ENCODE measurements around the gene AMZ2.
"Not testable (repeated sequence)": the region's sequence is repeated elsewhere in the genome, so short reads cannot be mapped to it uniquely, and the experiment has no call there.

AMZ2 gene

GRCh38 chr17:68220786-68221185 lies 27.1 kb upstream of the AMZ2 start:
- not testable (repeated sequence) for DNase-seq

DNA sequence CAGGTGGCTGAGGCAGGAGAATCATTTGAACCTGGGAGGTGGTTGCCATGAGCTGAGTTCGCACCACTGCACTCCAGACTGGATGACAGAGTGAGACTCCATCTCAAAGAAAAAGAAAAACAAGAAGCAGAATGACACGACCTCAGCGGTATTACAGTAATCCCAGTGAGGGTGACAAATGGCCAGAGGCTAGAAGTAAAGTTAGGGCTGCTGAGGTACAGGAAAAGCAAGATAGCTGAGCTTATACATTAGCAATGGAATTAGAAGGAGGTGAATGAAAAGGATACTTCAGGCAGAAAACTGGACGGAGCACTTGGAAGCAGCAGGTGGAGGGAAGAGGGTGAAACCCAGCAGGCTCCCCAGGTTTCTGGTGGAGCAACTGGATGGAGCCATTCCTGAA lies 26.1 kb upstream of the AMZ2 start:
- DNase-seq, result no peak

- DNase-seq, result no peak
These were observed 25.2 kb upstream of the AMZ2 start for GRCh38 chr17:68222606-68223005.

GRCh38 chr17:68225055-68225454 lies 22.8 kb upstream of the AMZ2 start:
- DNase-seq, result not testable (repeated sequence)

DNA sequence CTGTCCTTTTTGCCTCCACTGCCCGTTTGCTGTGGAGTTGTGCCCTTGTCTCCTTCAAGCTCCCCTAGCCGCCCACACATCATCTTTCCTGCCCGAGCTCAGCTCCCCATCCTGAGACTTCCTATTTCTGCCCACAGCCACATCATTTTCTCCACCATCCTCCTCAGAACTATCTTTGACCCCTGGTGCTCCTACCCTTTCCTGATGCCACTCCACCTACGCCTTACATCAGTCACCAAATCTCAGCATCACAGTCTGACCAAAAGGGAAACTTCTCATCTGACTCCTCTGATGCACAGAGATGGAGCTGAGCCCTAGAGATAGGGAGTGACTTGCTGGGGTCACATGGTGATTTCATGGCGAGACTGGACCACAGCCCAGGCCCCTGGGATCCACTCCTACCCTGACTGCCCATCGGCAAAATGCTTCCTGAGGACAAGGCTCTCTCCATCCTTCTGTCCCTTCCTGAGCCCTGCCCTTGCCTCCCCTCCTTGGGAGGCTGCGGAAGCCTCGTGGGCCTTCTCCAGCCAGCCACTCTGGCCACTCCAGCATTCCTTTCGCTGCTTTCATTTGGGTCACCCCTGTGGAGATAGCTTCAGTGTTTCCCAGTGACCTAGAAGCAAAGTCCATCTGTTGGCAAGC lies 19.7 kb upstream of the AMZ2 start:
- not testable (repeated sequence) for DNase-seq

GRCh38 chr17:68228817-68229570 lies 18.8 kb upstream of the AMZ2 start:
- DNase-seq, result no peak

- no peak for DNase-seq
These were observed 18.2 kb upstream of the AMZ2 start for GRCh38 chr17:68229619-68230018.

DNA sequence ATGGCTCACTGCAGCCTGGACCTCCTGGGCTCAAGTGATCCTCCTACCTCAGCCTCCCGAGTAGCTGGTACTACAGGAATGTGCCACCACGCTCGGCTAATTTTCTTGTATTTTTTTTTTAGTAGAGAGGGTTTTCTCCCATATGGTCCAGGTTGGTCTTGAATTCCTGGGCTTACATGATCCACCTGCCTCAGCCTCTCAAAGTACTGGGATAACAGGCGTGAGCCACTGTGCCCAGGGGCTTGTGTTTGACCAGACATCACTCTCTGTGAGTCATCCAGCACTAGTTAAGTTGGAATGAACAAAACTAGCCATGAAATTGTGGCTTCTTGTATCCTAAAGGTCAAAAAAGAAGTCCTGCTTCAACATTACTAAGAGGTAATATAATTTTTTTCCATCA lies 16.7 kb upstream of the AMZ2 start:
- not testable (repeated sequence) for DNase-seq

- DNase-seq, result no peak
These were observed 16.3 kb upstream of the AMZ2 start for GRCh38 chr17:68231541-68231940.

GRCh38 chr17:68232741-68233140 lies 15.1 kb upstream of the AMZ2 start:
- DNase-seq, result not testable (repeated sequence)

DNA sequence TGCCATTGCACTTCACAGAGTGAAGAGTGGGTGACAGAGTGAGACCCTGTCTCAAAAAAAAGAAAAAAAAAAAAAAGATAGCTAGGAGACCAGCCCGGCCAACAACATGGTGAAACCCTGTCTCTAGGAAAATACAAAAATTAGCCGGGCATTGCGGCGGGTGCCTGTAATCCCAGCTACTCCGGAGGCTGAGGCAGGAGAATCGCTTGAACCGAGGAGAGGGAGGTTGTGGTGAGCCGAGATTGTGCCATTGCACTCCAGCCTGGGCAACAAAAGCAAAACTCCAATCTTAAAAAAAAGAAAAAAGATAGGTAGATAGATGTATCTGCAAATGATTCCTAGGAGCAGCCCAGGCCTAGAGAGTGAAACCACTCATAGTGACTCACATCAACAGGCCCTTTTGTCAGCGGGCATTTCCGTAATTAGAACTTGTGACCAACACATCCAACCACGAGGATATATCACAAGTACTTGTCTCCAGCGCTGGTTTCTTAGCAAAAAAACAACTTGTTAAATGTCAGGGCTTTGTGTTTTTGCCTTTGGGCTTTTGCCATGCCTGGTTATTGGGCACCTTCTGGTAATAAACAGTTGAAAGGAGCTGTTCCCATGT lies 13.0 kb upstream of the AMZ2 start:
- not testable (repeated sequence) for DNase-seq

DNA sequence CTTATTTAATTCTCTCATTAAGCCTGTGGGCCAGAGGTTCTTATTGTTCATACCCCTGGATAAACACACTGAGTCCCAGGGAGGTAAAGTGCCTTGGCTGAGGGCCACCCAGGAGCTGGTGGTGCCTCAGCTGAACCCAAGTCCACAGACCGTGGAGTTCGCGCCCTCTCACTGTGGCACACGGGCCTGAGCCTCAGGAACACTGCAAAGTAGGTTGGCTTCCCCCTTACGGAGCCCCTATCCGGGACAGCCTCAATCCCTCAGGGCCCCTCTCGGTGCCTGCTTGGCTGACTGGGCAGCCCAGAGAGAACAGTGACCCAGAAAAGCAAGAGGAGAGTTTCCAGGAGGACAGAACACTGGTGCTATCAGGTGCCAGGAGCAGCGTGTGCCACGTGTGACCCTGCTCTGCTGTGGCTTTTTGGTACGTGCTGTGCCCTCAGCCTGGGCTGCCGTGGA lies 12.5 kb upstream of the AMZ2 start:
- not testable (repeated sequence) for DNase-seq

- not testable (repeated sequence) for DNase-seq
These were observed 10.3 kb upstream of the AMZ2 start for GRCh38 chr17:68237369-68238163.

- no peak for DNase-seq
These were observed 9.5 kb upstream of the AMZ2 start for GRCh38 chr17:68238164-68238870.

DNA sequence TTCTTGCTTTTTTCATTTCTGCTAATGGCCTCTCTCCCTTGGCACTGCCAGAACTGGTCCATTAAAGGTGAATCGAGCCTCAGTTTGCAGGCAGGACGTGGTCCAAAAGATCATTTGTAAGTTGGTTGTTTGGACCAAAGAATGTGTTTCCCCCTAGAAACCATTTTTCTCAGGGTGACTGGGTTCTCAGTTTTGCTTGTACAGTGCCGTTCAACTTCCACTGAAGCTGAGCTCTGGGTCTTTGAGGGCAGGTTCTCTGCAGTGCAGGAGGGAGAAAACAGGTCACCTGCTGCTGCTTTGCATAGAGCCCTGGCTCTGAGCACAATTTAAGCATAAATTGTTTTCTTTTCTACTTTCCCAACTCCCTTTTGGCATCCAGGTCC lies 9.0 kb upstream of the AMZ2 start:
- no peak for DNase-seq

GRCh38 chr17:68239632-68240366 lies 8.0 kb upstream of the AMZ2 start:
- DNase-seq, result no peak

- no peak for DNase-seq
These were observed 1.4 kb upstream of the AMZ2 start for GRCh38 chr17:68246271-68247028.

DNA sequence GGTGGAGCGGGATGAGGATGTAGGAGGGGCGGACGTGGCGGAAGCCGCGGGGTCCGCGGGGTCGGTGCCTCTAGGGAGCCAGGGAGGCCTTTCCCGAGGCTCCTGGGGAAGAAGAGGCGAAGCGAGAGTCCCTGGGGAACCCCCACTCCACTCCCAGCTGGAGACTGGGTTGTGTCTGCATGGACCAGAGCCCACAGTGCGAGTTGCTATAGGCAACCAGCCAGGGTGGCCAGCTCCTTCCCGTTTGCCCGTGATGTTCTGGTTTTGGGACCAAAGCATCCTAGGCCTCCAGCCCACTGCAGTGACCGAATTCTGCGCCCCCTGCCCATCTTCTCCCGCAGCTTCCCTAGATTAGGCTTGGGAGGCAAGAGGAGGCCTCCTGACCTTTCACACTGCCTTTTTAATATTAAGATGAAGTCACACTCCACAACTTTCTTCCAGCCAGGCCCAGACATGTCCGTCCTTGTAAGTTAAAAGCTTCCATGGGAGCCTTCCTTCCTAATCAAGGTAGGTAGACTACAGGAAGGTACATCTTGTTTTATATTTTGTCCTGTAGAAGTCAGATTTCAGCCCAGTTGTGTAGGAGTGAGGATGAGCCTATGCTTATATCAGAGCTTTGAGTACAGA lies 469 bp downstream of the AMZ2 start:
- DNase-seq, result peak; percentile 79 to 80

DNA sequence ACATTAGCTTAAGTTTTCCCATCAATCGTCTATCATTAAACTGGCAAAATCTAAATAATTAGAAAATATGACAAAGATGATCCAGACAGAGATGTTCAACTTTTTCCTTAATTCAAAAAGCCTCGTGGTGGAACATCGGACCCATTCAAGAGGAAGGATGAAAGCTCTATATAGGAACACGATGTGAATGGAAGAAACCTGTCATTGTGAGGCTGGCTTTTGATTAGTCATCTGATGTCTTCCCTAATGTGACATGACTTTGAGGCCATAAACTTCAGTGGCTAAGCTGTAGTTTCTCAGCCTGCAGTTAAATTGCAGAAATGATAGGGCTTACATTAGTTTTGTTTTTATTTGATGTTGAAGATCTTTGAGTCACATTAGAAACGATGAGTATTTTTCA lies 1.0 kb downstream of the AMZ2 start:
- no peak for DNase-seq

GRCh38 chr17:68249354-68249765 lies 1.5 kb downstream of the AMZ2 start:
- DNase-seq, result no peak

GRCh38 chr17:68253426-68253825 lies 5.6 kb downstream of the AMZ2 start:
- DNase-seq, result not testable (repeated sequence)

Data from NCI-H524 (cell line).